ENCODE data around the gene TOMM34.
A peak's percentile ranks its signal among the peaks of the same experiment; 100 is the strongest.

Gene TOMM34

GRCh38 chr20:44962483-44962882 lies 2.3 kb upstream of the TOMM34 start:
- DNase-seq (ENCODE audit: low spot score) = peak; percentile 32

DNA sequence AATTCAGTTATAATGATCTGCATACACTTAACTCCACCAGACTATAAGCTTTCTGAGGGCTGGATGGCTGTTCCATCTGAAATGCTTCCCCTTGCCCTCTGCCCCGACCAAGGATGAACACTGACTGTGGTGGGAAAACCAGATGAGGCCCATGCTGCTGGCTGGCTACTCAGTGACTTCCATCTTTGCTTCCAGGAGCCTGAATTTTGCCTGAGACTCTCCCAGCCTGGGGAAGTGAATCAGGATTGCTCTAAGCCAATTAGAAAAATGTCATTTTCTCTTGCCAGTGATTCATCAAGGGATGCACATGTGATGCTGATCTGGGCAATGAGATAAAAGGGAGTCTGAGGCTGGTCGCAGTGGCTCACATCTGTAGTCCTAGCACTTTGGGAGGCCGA lies 1.7 kb upstream of the TOMM34 start:
- DNase-seq (ENCODE audit: low spot score) = no peak

- DNase-seq (ENCODE audit: low spot score) = peak; percentile 5
Measured at GRCh38 chr20:44961011-44961869, 1.0 kb upstream of the TOMM34 start.

DNA sequence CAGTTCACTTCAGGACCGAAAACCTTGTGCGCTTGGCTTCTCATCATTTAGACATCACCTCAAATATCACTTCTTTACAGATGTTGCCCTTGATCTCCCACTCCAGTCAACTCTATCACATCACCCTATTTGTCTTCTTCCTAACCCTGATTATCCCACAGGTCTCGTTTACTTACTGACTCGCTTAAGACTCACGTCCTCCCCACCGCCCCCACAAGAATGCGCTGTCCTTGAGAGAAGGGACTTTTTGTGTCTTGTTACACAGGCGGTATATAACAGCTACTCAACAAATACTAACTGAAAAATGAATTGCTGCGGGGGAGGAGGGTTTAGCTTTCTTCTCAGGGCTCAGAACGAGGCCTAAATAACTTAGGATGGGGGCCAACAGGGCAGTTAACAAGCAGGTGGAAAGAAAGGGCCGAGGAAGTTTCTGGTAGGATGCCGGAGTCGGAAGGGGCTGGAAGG lies 527 bp downstream of the TOMM34 start:
- DNase-seq (ENCODE audit: low spot score) = peak; percentile 34

DNA sequence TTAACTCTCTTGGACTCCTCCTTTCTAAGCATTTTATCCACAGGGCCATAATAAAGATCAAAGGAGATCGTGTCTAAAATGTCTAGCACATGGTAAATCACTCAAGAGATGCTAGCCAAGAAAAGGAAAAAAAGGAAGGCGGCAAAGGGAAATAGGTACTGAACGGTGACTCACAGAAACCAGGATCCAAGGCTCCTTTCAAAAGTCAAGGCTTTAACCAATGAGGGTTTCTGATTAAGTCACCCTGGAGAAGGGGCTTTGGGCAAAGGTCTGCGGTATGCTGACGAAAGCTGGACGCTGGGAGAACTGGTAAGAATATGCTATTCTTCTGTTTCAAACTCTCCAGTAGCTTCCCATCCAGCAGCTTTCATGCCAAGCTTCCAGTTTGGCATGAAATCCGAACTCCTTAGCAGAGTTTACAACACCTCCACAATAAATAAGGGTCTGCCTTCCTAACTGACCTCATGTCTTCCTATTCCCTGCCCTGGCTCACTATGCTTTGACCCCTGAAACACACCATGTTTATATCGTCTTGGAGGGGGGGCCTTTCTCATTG lies 1.0 kb downstream of the TOMM34 start:
- no peak for DNase-seq (ENCODE audit: low spot score)

- no peak for DNase-seq (ENCODE audit: low spot score)
Measured at GRCh38 chr20:44958276-44958675, 1.9 kb downstream of the TOMM34 start.

GRCh38 chr20:44956410-44956809 lies 3.8 kb downstream of the TOMM34 start:
- no peak for DNase-seq (ENCODE audit: low spot score)

GRCh38 chr20:44955270-44955669 lies 4.9 kb downstream of the TOMM34 start:
- DNase-seq (ENCODE audit: low spot score) = no peak

- no peak for DNase-seq (ENCODE audit: low spot score)
Measured at GRCh38 chr20:44954211-44954610, 6.0 kb downstream of the TOMM34 start.

DNA sequence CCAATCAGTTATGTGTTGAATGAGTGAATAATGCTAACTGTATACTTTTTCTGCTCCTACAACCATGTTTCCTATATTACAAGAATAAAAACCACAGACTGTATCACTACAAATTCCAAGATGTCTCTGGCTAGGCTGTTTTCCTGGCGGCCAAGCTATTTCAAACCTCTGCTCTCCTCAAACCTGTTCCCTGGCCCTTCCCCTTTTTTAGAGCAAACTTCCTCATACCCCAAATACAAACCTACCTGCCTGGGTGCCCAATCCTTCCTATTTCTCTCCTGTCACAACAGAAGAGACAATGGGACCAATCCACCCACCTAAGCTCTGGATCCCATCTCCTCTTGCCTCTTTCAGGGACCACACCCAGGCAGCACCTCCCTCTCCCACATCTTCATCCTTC lies 7.5 kb downstream of the TOMM34 start:
- no peak for DNase-seq (ENCODE audit: low spot score)

DNA sequence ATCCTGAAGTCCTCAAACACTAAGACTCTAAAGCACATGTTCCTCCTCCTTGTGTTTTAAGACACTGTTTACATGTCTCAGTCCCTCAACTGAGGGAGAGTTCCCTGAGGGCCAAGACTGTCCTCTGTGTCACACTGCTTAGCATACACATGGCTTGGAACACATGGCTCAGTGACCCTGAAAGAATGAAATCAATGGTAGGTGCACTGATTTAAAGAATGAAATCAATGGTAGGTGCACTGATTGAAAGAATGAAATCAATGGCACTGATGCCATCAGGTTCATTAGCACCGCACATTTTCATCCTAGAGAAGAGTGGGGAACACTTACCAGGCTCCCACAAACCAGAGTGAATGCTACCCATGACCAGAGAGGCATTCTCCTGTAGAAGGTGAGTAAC lies 9.8 kb downstream of the TOMM34 start:
- DNase-seq (ENCODE audit: low spot score) = no peak

DNA sequence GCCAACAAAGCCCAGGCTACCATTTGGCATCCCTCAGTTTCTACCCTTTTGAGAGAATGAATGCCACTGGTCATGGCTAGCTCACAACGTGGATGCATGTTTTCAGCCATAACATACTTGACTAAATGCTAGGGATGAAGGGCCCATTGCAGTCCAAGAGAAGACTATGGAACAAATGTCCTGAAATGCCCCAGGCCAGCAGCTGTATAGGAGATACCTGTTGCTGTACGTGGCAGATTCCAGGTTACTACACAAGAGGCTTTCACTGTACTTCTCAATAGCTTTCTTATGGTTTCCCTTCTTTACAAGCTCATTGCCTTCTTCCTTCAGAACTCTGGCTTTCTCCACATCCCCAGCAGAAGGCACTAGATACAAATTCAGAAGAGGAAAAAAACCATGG lies 11.7 kb downstream of the TOMM34 start:
- DNase-seq (ENCODE audit: low spot score) = no peak

- no peak for DNase-seq (ENCODE audit: low spot score)
Measured at GRCh38 chr20:44948107-44948506, 12.1 kb downstream of the TOMM34 start.

DNA sequence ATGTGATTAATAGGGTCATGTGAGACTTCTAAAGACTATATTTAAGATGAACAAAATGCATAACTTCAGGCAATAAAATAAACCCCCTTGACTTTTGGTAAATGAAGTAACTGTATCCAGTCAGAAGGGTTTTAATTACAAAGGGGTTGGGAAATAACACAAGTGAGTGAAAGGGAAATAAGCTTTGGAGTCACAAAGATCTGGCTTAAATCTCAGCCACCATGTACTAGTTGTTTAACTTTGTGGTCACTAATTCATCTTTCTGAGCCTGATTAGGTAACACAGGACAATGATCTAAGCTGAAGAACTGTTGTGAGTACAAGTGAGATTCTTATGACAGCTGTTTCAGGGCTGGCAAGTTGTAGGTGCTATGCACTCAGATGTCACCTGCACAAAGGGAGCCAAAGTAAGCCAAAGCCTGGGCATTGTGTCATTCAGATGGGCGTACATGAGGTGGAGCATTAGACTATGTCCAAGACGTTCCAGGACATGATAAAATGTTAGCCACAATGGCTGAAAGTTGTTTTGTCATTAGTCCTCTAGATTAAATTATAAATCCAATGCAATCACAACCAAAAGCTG lies 13.8 kb downstream of the TOMM34 start:
- DNase-seq (ENCODE audit: low spot score) = no peak

GRCh38 chr20:44945261-44945660 lies 14.9 kb downstream of the TOMM34 start:
- DNase-seq (ENCODE audit: low spot score) = no peak

GRCh38 chr20:44943828-44944227 lies 16.4 kb downstream of the TOMM34 start:
- no peak for DNase-seq (ENCODE audit: low spot score)

GRCh38 chr20:44942264-44942973 lies 17.8 kb downstream of the TOMM34 start:
- DNase-seq (ENCODE audit: low spot score) = no peak

GRCh38 chr20:44941120-44941691 lies 19.0 kb downstream of the TOMM34 start:
- DNase-seq (ENCODE audit: low spot score) = no peak

DNA sequence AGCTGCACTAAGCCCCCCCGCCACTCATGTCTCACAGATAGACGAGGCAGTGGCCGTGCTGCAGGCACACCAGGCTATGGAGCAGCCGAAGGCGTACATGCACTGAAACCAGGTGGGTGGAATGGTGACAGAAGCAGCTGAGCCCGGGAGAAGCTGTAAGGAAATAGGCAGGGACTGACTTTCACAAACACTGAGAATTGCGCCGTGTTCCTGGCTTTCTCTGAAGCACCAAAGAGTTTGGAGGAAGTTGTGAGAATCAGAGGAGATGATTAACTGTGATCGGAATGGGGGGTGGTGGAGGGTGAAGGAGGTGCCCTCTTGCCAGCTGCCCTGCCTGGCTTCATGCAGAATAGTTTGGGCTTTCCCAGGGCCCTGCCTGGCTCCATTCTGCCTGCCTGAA lies 21.6 kb downstream of the TOMM34 start:
- DNase-seq (ENCODE audit: low spot score) = no peak

GRCh38 chr20:44936510-44936909 lies 23.7 kb downstream of the TOMM34 start:
- DNase-seq (ENCODE audit: low spot score) = no peak

DNA sequence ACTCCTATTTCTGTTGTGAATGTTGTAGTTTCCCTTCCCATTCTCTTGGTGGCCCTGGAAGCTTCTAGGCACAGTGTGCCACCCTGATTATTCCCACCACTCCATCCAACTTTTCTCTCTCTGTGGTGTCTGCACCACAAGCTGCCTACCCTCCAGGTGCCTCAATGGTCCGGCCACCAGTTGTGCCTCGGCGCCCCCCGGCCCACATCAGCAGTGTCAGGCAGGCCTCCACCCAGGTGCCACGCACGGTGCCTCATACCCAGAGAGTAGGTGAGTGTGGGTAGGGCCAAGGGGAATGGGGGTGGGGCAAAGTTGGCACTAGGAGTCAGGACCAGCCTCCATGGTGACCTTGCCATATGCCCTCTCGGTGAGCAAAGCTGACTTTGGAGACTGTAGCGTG lies 27.3 kb downstream of the TOMM34 start:
- DNase-seq (ENCODE audit: low spot score) = no peak

DNA sequence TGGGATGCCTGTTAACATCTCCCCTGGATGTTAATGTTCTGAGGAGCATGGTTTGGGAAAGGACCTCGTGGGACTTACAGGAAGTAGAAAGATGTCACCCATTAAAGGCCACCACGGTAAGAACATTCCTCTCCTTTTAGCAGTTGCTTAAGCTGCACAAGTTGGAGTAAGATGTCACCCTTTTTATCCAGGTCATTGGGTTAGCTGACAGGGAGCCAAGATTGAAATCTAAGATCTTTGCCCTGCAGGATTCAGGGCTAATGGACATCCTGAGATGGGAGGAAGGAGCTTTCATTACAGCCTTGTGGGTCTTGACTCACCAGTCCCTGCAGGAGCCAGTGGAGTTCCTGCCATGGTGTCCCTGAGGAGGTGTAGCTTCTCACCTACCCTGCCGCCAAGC lies 28.3 kb downstream of the TOMM34 start:
- DNase-seq (ENCODE audit: low spot score) = no peak

Data from hematopoietic multipotent progenitor cell treated with erythropoietin and hydrocortisone succinate and interleukin-3 and kit ligand, for 15 days (in vitro differentiated cells).